RPMI8226 (cell line): ENCODE data around the gene STXBP5.
"Not testable (repeated sequence)": the region's sequence is repeated elsewhere in the genome, so short reads cannot be mapped to it uniquely, and the experiment has no call there.

Source experiments
- DNase-seq: peaks from one replicate; pipeline ENCODE4 v3.0.0-alpha.2; 2015

Gene STXBP5

DNA sequence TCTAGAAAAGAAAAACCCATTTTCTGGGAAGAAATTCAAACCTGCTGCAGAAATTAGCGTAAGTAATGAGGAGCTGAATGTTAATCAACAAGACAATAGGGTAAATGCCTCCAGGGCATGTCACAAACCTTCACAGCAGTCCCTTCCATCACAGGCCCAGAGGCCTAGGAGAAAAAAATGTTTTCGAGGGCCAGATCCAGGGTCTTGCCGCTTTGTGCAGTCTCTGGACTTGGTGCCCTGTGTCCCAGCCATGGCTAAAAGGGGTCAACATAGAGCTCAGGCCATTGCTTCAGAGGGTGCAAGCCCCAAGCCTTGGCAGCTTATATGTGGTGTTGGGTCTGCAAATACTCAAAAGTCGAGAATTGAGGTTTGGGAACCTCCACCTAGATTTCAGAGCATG lies 99.8 kb downstream of the STXBP5 start:
- DNase-seq: no peak

DNA sequence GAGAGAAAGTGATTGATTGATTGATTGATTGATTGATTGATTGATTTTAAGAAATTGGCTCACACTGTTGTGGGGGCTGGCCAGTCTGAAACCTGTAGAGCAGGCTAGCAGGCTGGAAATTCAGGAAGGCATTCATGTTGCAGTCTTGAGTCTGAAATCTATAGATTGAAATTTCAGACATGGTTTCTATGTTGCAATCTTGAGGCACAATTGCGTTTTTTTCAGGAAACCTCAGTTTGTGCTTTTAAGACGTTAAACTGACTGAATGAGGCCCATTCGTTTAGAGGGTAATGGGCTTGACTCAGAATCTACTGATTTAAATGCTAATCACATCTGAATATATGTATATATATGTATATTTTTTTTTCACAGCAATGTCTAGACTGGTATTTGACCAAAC lies 106.3 kb downstream of the STXBP5 start:
- DNase-seq: no peak

DNA sequence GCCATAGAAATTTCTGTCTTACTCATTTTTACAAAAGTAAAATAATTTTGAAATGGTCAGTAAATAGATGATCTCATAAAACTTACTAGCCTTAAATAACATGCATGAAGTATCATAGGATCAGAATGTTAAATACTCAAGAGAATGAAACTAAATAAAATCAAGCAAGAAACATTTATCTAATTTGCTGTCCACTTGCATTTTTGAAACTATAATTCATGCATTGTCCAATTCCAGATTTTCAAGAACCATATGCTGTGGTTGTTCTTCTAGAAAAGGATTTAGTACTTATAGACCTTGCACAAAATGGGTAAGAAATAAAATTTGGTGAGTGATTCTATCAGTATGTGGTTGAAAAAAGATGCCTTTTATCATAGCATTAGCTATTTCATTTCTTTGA lies 107.0 kb downstream of the STXBP5 start:
- no peak for DNase-seq

DNA sequence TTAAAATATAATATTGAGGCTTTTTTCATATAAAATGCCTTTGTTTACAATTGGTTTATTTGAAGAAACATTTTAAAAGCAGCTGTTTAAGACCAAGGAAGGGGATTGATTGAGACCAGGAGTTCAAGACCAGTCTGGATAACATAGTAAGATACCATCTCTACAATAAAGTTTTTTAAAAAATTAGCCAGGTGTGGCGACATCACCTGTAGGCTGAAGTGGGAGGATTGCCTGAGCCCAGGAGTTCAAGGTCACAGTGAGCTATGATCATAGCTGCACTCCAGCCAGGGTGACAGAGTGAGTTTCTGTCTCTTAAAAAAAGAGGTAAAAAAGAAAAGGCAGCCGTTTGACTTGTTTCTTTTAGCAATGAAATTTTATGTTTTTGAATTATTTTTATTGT lies 117.0 kb downstream of the STXBP5 start:
- DNase-seq: no peak

DNA sequence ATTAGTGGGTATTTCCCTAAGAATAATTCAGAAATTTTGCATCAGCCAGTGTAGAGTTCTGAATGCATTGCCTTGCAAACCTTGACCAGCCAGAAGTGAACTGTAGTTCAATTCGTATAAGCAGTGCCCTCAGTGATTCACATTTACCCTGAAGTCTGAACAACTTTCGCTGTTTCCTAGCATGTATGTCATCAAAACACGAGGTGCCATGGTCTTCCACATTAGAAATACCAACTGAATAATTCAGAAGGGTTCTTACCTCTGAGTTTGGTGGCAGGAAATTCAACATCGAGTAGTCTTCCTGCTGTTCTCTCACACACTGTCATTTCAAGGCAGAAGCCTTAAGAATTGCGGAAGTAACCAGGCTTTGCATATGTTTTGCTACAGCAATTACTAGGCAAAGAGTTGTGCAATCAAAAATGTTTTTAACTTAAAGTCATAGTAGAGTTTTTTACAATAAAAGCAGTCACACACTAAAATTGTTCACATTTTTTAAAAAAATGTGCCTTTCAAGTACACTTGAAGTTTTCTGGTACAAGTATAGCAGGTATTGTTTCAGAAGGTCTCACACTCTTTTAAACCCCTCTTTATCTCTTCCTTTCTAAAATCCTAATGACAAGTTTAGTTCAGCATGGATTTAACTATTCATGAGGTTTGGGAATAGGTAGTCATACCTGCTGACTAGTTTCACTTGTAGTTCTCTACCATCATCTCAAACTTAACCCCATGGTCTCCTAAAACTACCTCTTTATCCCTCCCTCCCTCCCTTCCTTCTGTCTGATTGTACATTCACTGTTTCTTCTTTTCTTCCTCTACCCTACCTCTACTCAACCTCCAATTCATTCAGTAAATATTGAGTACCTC lies 118.3 kb downstream of the STXBP5 start:
- no peak for DNase-seq

DNA sequence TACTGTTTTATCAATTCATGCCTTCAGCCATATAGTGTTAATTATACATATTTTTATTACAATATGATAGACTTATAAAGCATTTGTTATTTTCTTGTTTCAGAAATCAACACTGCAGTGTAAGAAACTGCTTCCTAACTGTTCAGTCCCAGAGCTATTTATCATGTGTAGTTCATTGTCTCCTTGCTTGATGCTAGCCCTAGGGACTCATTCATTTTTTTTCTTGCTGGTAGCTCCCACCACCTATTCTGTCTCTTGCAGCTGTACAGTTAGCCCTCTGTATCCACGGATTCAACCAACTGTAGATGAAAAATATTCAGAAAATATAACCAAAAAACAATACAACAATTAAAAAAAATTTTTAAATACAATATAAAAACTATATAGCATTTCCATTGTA lies 121.3 kb downstream of the STXBP5 start:
- no peak for DNase-seq

DNA sequence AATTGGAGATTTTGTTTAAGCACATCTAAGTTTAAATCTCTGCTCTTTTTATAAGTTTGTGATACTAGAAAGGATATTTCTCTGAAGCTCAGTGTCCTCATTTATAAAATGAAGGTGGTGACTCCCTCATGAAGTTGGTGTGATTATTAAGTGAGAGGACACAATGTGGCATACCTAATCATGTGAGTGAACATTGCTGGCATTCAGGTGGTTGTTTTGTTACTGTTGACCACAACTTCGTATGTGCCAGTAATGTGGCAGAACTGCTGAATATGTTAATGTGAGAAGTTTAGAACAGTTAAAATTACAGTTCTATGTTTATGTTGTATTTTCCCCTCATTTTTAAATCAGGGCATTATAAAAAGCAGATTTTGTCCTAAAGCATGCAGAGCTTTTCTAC lies 127.2 kb downstream of the STXBP5 start:
- DNase-seq: no peak

DNA sequence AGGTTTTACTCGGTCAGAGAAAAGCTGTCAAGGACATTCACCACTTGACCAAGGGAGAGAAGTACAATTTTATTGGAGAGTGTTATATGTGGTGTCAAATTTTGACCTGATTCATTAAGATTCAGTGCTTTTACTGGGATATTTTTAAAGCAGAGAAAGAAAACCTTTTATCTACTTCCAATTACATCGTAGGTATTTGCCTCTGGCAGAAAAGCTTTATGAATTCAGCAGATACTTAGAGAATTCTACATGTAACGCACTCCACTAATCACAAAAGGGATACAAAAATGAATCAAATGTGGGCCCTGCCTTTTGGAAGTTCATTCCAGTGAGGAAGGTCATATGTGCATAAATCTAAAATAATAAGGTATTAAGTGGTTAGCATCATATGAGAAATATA lies 133.7 kb downstream of the STXBP5 start:
- no peak for DNase-seq

DNA sequence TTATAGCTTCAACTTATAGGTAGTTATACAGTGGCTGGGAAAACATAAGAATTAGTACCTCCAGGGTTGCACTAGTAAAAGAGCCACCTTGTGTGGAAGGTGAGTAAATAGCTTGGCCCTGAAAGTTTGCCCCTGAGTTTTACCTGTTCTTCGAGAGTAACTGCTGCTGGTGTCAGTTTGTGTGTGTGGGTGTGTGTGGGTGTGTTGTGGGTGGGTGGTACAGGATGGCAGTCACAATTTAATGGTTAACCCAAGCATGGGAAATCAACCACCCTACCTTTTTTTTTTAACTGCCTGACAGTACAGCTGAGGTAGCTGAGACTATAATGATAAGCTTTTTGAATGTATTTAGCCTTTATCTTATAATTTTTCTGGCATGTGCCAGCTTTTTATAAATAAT lies 137.3 kb downstream of the STXBP5 start:
- DNase-seq: no peak

DNA sequence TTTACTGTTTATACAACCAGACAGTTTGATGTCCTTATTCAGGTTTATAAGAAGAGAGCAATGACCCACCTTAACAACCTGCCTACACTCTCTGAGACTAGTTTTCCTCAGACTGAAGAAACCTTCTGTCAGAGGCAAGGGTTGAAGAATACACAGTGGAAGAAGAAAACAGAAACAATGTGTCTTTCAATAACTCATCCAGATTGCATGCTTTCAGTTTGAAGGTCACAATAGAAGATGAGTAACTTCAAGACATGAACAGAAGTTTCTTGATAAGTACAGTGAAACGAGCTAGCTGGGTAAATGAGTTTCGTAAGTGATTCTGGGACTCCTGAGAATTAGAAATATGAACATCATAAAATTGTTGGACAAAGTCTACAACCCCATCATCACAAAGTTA lies 141.7 kb downstream of the STXBP5 start:
- no peak for DNase-seq

DNA sequence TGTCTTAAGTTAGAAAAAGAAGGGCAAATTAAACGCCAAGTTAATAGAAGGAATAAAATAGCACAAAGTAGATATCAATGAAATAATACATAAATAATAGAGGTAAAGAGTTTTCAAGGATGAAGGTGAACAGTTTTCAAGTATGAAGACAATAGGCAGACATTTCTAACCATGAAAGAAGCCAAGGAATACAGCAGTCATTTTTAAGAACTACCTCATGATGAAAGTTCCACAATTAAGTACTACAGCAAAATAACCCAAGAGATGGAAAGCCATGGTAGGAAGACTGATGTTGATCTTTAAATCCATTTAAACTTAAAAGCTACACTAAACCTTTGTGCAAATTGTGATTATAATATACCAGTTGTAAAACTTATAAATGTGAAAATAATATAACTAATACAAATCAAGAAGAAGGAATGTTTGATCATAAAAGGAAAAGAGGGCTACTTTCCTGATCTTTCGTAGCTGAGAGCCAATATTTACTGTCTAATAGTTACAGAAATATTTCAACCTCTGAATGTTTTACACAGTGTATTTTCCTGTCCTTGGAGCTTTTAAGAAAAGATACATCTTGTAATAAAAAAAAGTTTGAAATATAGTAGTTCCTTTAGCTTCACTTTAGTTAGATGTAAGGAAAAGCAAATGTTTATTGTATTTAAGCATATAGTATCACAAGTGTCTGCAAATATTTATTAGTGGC lies 143.1 kb downstream of the STXBP5 start:
- DNase-seq: no peak

DNA sequence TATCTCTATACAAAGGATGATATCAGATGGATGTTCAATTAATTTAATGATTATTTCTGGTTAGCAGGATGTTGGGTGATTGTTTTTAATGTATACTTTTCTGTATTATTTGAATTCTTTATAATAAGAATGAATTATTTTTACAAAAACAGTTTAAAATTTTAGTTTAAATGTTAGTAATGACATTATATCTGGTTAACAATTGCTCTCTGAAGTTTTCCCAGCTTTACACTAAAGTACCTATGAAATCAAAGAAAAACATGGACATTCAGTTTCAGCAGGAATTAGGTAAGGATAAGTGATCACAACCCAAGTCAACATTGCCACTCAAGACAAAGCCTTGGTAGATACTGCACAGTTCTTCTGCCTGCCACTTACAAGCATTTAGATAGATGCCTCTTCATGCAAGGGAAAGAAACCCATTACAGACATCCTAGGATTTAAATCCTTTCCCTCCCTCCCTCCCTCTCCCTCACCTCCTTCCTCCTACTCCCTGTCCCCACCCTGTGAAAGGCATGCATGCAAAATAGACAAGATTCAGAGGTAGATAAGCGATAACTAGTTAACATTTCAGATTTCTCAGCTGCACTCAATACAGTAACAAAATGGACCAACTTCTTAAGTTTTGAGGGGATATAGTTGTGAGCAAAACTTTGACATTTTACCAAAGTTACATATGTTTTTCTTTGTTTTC lies 143.8 kb downstream of the STXBP5 start:
- DNase-seq: no peak

DNA sequence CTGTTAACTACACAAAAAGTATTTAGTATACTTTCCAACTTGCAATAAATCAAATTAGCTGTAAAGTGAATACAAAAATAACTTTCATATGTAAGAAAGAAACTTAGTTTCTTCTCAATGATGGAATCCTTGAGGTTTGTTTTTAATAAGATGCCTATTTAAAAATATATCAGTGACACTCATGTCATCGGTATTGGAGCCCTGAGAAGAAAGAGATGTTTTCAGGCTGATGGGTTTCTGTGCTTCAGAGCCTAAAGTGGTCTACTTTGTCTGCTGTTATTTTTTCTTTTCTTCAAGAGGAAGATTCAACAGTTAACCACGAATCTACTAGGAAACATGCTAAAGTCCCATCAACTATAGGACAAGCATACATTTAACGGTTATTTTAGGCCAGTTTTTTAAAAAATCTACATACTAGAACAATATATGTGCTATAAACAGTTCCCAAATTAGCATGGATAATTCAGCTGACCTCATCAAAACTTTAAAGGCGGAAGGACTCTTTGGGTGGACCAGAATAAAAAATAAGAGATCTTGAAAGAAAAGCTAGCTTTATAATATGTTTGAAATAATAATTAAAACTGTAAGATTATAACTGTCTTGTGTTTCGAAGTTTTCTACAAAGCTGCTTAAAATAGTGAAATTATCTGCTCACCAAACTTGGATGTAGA lies 157.2 kb downstream of the STXBP5 start:
- DNase-seq: no peak

DNA sequence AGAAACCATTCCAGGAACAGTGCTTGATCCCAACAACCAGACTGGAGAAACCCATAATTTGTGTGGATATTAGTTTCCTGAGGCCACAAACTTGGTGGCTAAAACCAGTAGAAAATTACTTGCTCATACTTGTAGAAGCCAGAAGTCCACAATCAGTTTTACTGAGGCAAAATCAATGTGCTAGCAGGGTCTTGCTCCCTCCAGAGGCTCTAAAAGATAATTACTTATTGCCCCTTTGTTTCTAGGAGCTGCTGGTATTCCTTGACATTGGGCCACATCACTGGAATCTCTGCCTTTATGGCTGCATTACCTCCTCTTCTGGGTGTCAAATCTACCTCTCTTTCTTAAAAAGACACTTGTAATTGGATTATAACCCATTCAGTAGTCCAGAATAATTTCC lies 162.1 kb downstream of the STXBP5 start:
- DNase-seq: no peak

DNA sequence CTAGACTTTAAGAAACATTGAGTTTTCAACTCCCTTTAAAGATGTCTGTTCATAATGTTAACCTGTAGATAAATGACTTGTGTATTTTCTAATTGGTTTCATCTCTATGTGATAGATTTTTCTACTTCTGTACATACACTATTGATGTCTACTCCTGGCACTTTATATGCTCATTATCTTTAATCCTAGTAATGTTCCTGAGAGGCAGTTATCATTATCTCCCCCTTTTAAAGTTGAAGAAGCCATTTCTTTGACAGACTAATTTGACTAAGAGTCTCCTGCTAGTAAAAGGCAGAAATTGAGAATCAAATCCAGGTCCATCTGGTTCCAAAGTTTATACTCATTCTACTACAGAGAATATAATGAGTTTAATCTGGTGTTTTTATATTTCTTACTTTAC lies 167.1 kb downstream of the STXBP5 start:
- no peak for DNase-seq

DNA sequence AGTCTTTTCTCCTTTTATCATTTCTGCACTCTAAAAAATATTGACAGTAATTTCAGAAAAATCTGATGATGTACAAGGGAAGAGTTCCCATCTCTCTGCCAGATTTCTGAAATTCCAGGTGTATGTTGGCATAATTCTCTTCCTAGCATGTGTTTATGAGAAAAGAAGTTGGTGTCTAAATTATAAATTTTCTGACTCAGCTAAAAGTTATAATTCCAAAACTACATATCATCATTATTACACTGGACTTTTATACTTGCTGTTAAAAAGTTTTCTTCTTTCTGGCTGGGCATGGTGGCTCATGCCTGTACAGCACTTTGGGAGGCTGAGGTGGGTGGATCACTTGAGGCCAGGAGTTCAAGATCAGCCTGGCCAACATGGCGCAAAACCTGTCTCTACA lies 168.6 kb downstream of the STXBP5 start:
- no peak for DNase-seq

DNA sequence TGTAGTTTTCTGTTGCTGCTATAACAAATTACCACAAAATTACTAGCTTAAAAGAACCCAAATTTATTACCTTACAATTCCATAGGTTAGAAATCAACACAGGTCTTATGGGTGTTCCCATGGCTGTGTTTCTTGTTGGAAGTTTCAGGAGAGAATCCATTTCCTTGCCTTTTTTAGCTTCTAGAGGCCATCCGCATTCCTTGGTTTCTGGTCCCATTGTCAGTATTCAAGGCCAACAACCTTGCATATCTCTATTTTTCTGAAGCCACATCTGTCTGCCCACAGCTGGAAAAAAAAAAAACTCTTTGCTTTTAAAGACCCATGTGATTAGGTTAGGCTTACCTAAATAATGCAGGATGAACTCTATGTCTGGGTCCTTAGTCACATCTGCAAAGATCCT lies 174.6 kb downstream of the STXBP5 start:
- DNase-seq: no peak

DNA sequence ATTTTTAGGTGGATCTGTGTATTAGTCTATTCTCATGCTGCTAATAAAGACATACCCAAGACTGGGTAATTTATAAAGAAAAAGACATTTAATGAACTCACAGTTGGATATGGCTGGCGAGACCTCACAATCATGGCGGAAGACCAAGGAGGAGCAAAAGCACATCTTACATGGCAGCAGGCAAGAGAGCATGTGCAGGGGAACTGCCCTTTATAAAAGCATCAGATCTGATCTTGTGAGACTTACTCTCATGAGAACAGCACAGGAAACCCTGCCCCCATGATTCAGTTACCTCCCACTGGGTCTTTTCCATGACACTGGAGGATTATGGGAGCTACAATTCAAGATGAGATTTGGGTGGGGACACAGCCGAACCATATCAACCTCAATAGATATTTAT lies 176.6 kb downstream of the STXBP5 start:
- DNase-seq: not testable (repeated sequence)

DNA sequence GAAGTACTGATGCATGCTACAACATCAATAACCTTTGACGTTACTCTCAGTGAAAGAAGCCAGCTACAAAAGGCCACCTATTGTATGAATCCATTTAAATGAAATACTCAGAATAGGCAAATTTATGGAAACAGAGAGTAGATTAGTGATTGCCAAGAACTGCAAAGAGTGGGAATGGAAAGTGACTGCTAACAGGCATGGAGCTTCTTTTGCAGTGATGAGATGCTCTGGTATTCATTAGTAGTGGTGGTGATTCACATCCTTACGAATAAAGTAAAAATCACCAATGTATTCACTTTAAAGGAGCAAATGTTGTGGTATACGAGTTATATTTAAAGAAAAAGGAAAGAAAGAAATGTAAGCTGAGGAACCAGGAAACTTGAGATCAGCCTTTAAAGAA lies 177.5 kb downstream of the STXBP5 start:
- DNase-seq: no peak

DNA sequence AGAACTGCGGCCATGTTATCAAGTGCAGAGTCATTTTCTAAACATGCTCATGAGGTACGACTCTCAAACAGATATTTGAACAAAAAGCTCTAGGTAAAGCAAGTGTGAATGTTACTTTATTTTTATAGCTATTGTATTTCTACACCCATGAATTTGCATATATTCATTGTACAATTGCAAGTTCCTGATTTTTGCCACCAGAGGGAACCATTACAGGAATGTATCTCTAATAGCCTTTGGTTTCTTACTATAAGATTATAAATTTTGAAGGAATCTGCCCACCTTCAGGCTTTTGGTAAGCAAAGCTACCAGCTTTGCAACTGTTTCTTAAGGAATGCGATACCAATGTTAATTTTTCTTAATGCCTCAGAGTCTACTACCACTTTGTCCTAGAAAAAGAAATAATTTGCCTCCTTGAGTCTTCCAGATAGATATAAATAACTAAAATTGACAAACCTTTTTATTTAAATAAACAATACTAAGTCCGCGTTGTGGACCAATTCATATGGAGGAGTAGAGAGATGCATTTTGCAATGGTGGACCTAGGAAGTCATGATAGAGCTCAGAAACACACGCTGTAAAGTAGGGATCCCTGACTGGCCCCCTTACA lies 178.8 kb downstream of the STXBP5 start:
- DNase-seq: peak; percentile 23

DNA sequence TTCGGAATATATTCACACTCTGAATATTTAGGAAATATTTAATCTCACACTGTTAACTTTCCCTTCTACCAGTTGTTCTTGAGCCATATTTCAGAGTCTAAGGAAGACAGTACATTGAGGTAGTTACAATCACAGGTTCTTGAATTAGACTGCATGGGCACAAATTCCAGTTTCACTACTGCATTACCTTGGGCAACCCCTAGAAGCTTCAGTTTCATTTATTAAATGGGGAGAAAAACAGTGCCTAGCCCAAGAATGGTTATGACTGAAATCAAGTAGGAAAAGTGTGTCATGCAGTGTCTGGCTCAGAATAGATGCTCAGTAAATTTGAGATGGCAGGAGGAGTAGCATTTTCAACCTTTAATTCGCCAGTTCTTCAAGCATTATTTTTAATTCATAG lies 179.8 kb downstream of the STXBP5 start:
- DNase-seq: no peak

DNA sequence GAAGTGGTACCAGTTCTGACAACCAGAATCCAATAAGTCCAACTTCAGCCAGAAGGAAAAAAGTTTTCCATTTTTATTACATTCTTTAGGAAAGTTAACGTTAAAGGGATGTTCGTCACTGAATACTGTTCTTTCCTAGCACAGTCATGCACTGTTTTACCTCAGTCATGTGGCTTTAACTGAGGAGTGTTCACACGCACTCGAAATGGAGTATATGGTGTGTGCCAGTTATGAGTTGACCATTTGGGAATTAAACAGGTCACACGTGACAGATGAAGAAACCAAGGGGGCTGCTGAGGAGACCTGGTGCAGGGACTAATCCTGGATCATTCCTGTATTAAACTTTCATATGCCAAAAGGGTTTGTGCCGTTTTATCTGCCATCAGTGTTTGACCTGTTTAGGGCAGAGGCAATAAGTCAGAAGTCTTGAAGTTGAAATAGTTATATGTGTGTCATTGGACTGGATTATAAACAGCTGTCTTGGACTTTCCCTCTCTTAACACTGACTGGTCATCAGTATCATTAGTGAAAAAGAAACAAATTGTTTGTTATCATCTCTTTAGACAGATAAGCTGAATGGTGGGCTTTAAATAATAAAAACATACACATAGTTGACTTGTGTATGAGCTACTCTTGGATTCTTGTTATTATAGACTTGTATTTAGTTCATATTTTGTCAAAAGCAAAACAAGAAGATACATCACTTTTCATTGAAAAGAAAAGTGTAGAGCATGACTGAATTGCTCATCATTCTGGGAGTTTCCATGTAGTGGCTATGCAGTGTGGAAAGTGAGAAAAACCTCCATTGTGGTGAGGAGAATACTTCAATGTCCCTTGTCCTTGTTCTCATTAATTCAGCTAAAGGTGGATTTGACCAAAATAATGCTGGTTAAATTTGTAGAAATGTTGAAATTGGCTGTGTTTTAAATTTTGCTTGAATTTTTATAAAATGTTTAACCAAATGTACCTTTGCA lies 180.8 kb downstream of the STXBP5 start:
- no peak for DNase-seq
